ENCODE measurements around the gene OR10H3. TPM values are rescaled to one million over a fixed set of nuclear protein-coding genes. Genes with fewer than 3 reads are reported as not detected.
"Not testable (repeated sequence)": the region's sequence is repeated elsewhere in the genome, so short reads cannot be mapped to it uniquely, and the experiment has no call there.

The OR10H3 gene
- total RNA-seq, 1 donor from 2014 or later = not detected

DNA sequence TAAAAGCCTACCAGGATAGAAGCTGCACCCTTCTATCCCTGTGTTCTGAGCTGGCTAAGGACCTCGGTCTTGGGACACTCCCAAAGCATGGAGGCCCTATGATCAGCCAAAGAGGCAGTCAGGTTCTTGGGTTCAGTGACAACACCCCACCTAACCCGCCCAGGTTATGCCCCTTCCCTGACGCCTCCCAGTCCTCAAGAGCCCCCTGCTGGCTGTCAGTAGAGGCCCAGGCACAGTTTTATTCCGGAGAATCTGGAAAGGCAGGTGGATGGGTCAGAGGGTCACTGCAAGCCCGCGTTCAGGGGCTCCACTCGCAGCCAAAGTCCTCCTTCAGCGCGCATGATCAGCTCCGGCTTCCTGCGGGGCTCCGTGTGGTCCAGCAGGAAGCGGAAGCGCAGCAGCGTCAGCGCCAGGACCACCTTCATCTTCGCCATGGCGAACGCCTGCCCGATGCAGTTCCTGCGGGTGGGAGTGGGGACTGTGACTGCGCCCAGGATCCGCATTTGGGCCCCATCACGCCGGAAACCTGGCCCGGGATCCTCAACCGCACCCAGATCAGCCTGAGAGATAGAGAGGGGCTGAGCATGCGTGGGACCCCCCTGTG is 22.3 kb downstream of the OR10H3 start:
- H3K27me3 ChIP-seq (ENCODE audit: control insufficient read depth, insufficient read depth, low read length) = no peaks in the 10 kb centered on the region
- H3K4me3 ChIP-seq (ENCODE audit: low read depth, low read length) = no peak overlapping the region
- TF ChIP-seq, protein P1, sequence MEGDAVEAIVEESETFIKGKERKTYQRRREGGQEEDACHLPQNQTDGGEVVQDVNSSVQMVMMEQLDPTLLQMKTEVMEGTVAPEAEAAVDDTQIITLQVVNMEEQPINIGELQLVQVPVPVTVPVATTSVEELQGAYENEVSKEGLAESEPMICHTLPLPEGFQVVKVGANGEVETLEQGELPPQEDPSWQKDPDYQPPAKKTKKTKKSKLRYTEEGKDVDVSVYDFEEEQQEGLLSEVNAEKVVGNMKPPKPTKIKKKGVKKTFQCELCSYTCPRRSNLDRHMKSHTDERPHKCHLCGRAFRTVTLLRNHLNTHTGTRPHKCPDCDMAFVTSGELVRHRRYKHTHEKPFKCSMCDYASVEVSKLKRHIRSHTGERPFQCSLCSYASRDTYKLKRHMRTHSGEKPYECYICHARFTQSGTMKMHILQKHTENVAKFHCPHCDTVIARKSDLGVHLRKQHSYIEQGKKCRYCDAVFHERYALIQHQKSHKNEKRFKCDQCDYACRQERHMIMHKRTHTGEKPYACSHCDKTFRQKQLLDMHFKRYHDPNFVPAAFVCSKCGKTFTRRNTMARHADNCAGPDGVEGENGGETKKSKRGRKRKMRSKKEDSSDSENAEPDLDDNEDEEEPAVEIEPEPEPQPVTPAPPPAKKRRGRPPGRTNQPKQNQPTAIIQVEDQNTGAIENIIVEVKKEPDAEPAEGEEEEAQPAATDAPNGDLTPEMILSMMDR (IDR thresholded peaks at IDR 0.05; ENCODE audit: insufficient read depth, low read length, severe bottlenecking) = no peak
- DNase-seq (ENCODE audit: low read depth) (no peak), FAIRE-seq (no peak)
- H3K36me3 ChIP-seq (ENCODE audit: control insufficient read depth, insufficient read depth, low read length) = no peaks in the 10 kb centered on the region

DNA sequence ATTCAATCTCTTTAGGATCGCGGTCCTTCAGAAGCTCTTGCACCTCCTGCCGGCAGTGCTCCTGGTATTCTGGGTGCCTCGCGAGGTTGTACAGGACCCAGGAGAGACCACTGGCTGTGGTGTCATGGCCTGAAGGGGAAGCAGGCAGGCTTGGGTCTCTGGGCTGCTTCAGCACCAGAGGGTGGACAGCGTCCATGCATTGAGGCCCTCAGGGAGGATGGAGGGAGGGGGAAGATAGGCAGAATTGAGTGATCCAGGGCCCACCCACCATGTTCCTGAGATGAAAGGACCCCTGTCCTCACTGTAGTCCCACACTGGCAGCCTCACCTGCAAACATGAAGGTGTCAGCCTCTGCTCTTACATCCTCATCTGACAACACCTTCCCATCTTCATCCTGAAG is 31.8 kb downstream of the OR10H3 start:
- TF ChIP-seq, protein P1 (IDR thresholded peaks at IDR 0.05; ENCODE audit: insufficient read depth, low read length, severe bottlenecking) = no peak
- Histone ChIP-seq H3K4me3 (ENCODE audit: low read depth, low read length) (no peak overlapping the region), H3K36me3 (ENCODE audit: control insufficient read depth, insufficient read depth, low read length) (no peaks in the 10 kb centered on the region), H3K27me3 (ENCODE audit: control insufficient read depth, insufficient read depth, low read length) (no peaks in the 10 kb centered on the region)
- no peak for FAIRE-seq
- no peak for DNase-seq (ENCODE audit: low read depth)

DNA sequence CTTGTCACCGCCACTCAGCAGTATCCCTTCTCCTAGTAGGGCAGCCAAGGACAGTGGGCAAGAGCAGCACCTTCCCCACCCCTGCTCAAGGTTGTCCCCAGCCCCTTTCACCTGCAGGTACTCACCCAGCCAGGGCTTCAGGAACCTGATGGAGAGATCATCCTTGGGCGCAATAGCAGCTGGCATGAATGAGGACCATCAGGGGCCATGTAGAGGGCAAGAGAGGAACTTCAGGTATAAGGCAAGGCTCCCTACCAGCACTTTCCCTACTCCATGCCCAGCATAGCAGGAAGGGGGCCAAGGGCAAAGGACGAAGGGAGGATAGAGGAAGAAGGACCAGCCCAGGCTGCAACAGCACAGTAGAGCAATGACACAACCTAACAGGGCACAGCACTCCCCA is 36.4 kb downstream of the OR10H3 start:
- H3K27me3 ChIP-seq (ENCODE audit: control insufficient read depth, insufficient read depth, low read length); H3K36me3 ChIP-seq (ENCODE audit: control insufficient read depth, insufficient read depth, low read length); H3K4me3 ChIP-seq (ENCODE audit: low read depth, low read length); FAIRE-seq; DNase-seq (ENCODE audit: low read depth): not testable (repeated sequence)

DNA sequence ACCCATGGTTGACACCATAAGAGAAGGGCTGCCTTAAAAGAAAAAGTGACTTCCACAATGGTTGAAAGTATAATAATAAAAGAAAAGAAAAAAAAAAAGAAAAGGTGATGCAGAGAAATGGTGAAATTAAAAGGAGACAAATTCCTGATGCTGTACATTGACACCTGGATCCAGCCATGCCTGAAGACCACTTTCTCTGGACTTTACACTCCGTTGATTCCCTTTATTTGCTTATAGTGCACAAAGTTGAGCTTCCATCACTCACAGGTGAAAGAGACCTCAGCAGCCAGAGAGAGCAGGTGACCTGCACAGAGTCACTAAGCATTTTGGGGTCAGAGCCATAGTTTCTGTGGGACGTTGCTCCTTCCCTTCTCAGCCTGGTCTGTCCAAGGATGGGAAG is 37.5 kb downstream of the OR10H3 start:
- Histone ChIP-seq H3K4me3 (ENCODE audit: low read depth, low read length) (no peak overlapping the region), H3K36me3 (ENCODE audit: control insufficient read depth, insufficient read depth, low read length) (no peaks in the 10 kb centered on the region), H3K27me3 (ENCODE audit: control insufficient read depth, insufficient read depth, low read length) (no peaks in the 10 kb centered on the region)
- no peak for DNase-seq (ENCODE audit: low read depth)
- FAIRE-seq = no peak
- TF ChIP-seq, protein P1 (IDR thresholded peaks at IDR 0.05; ENCODE audit: insufficient read depth, low read length, severe bottlenecking) = no peak

DNA sequence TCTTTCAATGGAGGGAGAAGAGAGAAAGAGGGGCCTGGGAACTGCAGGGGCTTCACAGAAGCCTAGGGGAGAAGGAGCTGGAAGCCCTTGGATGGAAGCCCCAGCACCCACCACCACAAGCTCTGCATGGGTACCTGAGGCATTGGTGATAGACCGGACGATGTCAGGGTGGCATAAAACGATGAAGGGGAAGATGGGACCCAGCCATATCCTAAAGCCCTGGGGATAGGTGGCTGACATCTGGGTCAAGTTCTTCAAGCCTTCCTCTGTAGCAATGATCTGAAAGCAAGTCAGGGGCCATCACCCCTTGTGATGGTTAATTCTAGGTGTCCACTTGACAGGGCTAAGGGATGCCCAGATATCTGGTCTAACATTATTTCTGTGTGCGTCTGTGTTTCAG is 38.5 kb downstream of the OR10H3 start:
- Histone ChIP-seq H3K36me3 (ENCODE audit: control insufficient read depth, insufficient read depth, low read length) (no peaks in the 10 kb centered on the region), H3K4me3 (ENCODE audit: low read depth, low read length) (no peak overlapping the region), H3K27me3 (ENCODE audit: control insufficient read depth, insufficient read depth, low read length) (no peaks in the 10 kb centered on the region)
- no peak for DNase-seq (ENCODE audit: low read depth)
- no peak for FAIRE-seq
- TF ChIP-seq, protein P1 (IDR thresholded peaks at IDR 0.05; ENCODE audit: insufficient read depth, low read length, severe bottlenecking) = no peak

DNA sequence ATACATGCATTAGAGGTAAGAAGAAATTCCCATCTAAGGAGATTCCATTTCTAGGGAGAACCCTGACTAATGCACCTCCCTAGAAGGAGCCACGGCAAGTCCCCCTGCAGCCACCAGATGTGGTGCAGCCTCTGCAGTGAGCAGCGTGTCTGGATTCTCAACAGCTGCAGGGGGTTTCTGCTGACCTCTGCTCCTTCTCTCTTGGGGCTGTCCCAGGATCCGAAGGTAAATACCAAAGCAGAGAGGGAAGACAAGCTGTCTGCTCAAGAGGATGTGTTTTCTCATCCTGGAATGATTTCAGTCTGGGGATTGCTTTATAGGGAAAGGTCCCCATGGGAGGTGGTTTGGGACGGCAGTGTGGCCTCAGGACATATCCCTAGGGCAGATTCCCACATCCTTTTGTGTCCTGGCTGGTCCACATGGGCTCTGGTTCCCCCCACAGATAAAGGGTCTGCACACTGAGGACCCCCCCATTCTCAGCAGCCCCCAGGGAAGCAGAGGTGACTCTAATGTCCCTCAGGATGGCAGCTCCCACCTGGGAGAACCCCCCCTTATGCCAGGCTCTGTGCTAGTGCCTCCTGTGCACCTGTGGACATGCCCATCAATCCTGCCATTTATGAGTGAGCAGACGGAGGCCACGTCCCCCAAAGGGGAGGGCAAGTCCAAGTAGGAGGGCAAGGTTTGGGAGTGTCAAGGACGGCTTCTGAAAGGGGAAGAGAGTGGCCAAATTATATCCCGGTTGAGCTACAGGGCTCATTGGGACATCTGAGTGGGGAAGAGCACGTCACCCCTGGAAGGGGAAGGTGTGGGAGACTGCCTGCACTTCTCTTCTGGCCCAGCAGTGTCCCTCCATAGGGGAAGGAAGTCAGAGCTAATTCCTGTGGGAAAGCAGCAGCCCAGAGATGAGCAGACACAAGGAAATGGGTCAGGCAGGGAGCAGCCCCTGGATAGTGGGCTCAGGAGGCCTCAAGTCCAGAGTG is 39.5 kb downstream of the OR10H3 start:
- no peaks in the 10 kb centered on the region for H3K27me3 ChIP-seq (ENCODE audit: control insufficient read depth, insufficient read depth, low read length)
- H3K4me3 ChIP-seq (ENCODE audit: low read depth, low read length) = no peak overlapping the region
- H3K36me3 ChIP-seq (ENCODE audit: control insufficient read depth, insufficient read depth, low read length) = no peaks in the 10 kb centered on the region
- FAIRE-seq (peak; percentile 79), DNase-seq (ENCODE audit: low read depth) (no peak)
- TF ChIP-seq, protein P1 (IDR thresholded peaks at IDR 0.05; ENCODE audit: insufficient read depth, low read length, severe bottlenecking) = no peak

Data from bronchial epithelial cell (primary cell).